RWPE2 (cell line): ENCODE results near the gene FOXL3.

Experiments used
- ATAC-seq: fragments of 200-7000 bp; cut with Tn5 transposase; 3 replicates; pipeline ENCODE4 v1.9.1; 2021; ENCODE audit warnings: low read depth
- DNase-seq: peaks from one replicate; pipeline ENCODE4 v3.0.0-alpha.2; 2020; ENCODE audit warnings: low spot score
- H3K27ac ChIP-seq: fragments of 450-650 bp; 2 replicates; pipeline ENCODE4 v1.5.1; 2017; ENCODE audit warnings: mild to moderate bottlenecking; ENCODE audit not compliant: poor library complexity, severe bottlenecking
- H3K27me3 ChIP-seq: fragments of 250-450 bp; sonication (Bioruptor Pico); 2 replicates; pipeline ENCODE4 v1.5.1; 2021; ENCODE audit warnings: mild to moderate bottlenecking, moderate library complexity; ENCODE audit not compliant: insufficient read depth, poor library complexity, severe bottlenecking
- H3K36me3 ChIP-seq: fragments of 250-450 bp; sonication (Bioruptor Pico); 2 replicates; pipeline ENCODE4 v1.5.1; 2020; ENCODE audit warnings: low read depth, mild to moderate bottlenecking, moderate library complexity
- H3K4me1 ChIP-seq: fragments of 250-450 bp; sonication (Bioruptor Pico); 2 replicates; pipeline ENCODE4 v1.5.1; 2021; ENCODE audit warnings: mild to moderate bottlenecking, moderate library complexity; ENCODE audit not compliant: insufficient read depth, poor library complexity, severe bottlenecking
- H3K4me3 ChIP-seq: fragments of 250-450 bp; sonication (Bioruptor Pico); 2 replicates; pipeline ENCODE4 v1.5.1; 2021; ENCODE audit warnings: mild to moderate bottlenecking, moderate library complexity; ENCODE audit not compliant: severe bottlenecking
- H3K9me3 ChIP-seq: fragments of 250-450 bp; sonication (Bioruptor Pico); 2 replicates; pipeline ENCODE4 v1.5.1; 2021; ENCODE audit warnings: mild to moderate bottlenecking, moderate library complexity; ENCODE audit not compliant: severe bottlenecking
- CTCF ChIP-seq: fragments of 450-650 bp; IDR thresholded peaks from one replicate; pipeline ENCODE4 v1.5.1; 2017; ENCODE audit warnings: mild to moderate bottlenecking, moderate library complexity; ENCODE audit not compliant: poor library complexity, severe bottlenecking

The FOXL3 gene

GRCh38 chr7:322111-322671 is 32.2 kb downstream of the FOXL3 start:
- ATAC-seq (peak; percentile 90), DNase-seq (peak; percentile 60)
- Histone ChIP-seq H3K4me3 (no peak overlapping the region), H3K27ac (no peak overlapping the region), H3K9me3 (no peaks in the 10 kb centered on the region), H3K36me3 (no peaks in the 10 kb centered on the region), H3K27me3 (peaks cover 21% of the 10 kb centered on the region), H3K4me1 (no peaks in the 10 kb centered on the region)
- TF ChIP-seq CTCF, result peak; percentile 91

GRCh38 chr7:322708-323111 is 32.7 kb downstream of the FOXL3 start:
- no peak overlapping the region for H3K27ac ChIP-seq
- no peak for ATAC-seq
- H3K27me3 ChIP-seq, result peaks cover 21% of the 10 kb centered on the region
- H3K4me3 ChIP-seq, result no peak overlapping the region
- H3K4me1 ChIP-seq, result no peaks in the 10 kb centered on the region
- DNase-seq, result peak; percentile 33
- no peaks in the 10 kb centered on the region for H3K36me3 ChIP-seq
- TF ChIP-seq CTCF, result no peak
- H3K9me3 ChIP-seq, result no peaks in the 10 kb centered on the region

- ATAC-seq (no peak), DNase-seq (peak; percentile 21)
- TF ChIP-seq CTCF, result no peak
- Histone ChIP-seq H3K9me3 (no peaks in the 10 kb centered on the region), H3K27me3 (peaks cover 20% of the 10 kb centered on the region), H3K4me1 (no peaks in the 10 kb centered on the region), H3K27ac (no peak overlapping the region), H3K4me3 (no peak overlapping the region), H3K36me3 (no peaks in the 10 kb centered on the region)
Observed at GRCh38 chr7:323410-323809, 33.4 kb downstream of the FOXL3 start.

- no peaks in the 10 kb centered on the region for H3K36me3 ChIP-seq
- peaks cover 14% of the 10 kb centered on the region for H3K27me3 ChIP-seq
- H3K4me3 ChIP-seq, result no peak overlapping the region
- no peak overlapping the region for H3K27ac ChIP-seq
- H3K9me3 ChIP-seq, result no peaks in the 10 kb centered on the region
- TF ChIP-seq CTCF, result no peak
- H3K4me1 ChIP-seq, result no peaks in the 10 kb centered on the region
- no peak for ATAC-seq
- DNase-seq, result peak; percentile 50
Observed at GRCh38 chr7:324011-324410, 34.0 kb downstream of the FOXL3 start.

- DNase-seq (peak; percentile 42), ATAC-seq (no peak)
- Histone ChIP-seq H3K27ac (no peak overlapping the region), H3K4me1 (no peaks in the 10 kb centered on the region), H3K4me3 (no peak overlapping the region), H3K36me3 (no peaks in the 10 kb centered on the region), H3K27me3 (peaks cover 2% of the 10 kb centered on the region), H3K9me3 (no peaks in the 10 kb centered on the region)
- no peak for TF ChIP-seq CTCF
Observed at GRCh38 chr7:325051-325798, 35.3 kb downstream of the FOXL3 start.
